Gastrocnemius medialis (tissue), 4 donors: Measurements from ENCODE around the gene EVA1C. TPM values are rescaled to one million over a fixed set of nuclear protein-coding genes. Genes with fewer than 3 reads are reported as not detected.

ENCODE experiments used
- ATAC-seq, 2 donors: fragments of 150-250 bp; one replicate each; pipeline ENCODE4 v1.9.1; 2016
- DNase-seq, 2 donors: peaks; one replicate each; pipeline ENCODE4 v3.0.0-alpha.2; 2019
- H3K27ac ChIP-seq, 4 donors: fragments of 200-600 bp; sonication (generic); 1 replicate in 1 of 4; 2 replicates in 3 of 4; pipeline ENCODE4 v1.5.1; 2016 to 2018; ENCODE audit warnings: mild to moderate bottlenecking in 2 of 4, moderate library complexity in 1 of 4
- H3K27me3 ChIP-seq, 3 donors: fragments of 200-600 bp; sonication (generic) in 2 of 3; 1 replicate in 1 of 3; 2 replicates in 2 of 3; pipeline versions ENCODE4 v1.5.1 to v1.6.0; 2016 to 2019; ENCODE audit warnings: mild to moderate bottlenecking in 1 of 3, moderate library complexity in 1 of 3
- H3K36me3 ChIP-seq, 2 donors: fragments of 200-600 bp; sonication (generic) in 1 of 2; one replicate each; pipeline ENCODE4 v1.5.1; 2017 to 2018
- H3K4me1 ChIP-seq, 2 donors: fragments of 200-600 bp; sonication (generic) in 1 of 2; one replicate each; pipeline ENCODE4 v1.5.1; 2016 to 2017; ENCODE audit warnings: mild to moderate bottlenecking in 2 of 2
- H3K4me3 ChIP-seq, 4 donors: fragments of 200-600 bp; sonication (generic) in 3 of 4; 1 replicate in 1 of 4; 2 replicates in 3 of 4; pipeline ENCODE4 v1.5.1; 2016 to 2019; ENCODE audit warnings: mild to moderate bottlenecking in 2 of 4
- H3K9me3 ChIP-seq, 3 donors: fragments of 200-600 bp; sonication (generic) in 2 of 3; 1 replicate in 1 of 3; 2 replicates in 2 of 3; pipeline ENCODE4 v1.5.1; 2016 to 2019
- POLR2A ChIP-seq, 2 donors: fragments of 450-650 bp; IDR thresholded peaks; one replicate each; pipeline ENCODE4 v1.6.1; 2017; ENCODE audit warnings: antibody characterized with exemption in 2 of 2, mild to moderate bottlenecking in 2 of 2, moderate library complexity in 2 of 2
- in situ Hi-C, 4 donors: fragments of 200-750 bp; cut with MboI; loops; one replicate each; pipeline versions ENCODE4 v1.15.0 to v1.8.0; 2017; ENCODE audit warnings: low sequenced_read_pairs in 4 of 4
- intact Hi-C: fragments of 100-400 bp; cut with DNase I; formaldehyde crosslinking; loops from one replicate; pipeline ENCODE4 v1.15.1; 2023; ENCODE audit warnings: low total_unique reads
- total RNA-seq, 4 donors: library from RNA; depleted of rRNA; stranded (reverse); fragments of >200 nt; gene quantifications; one replicate each; pipeline versions ENCODE4 v1.1.0 to v1.2.3, GENCODE V29; 2016
- TF ChIP-seq, protein P1 (sequence below), 5 experiments: fragments of 450-650 bp in 3 of 5; fragments of 200-600 bp in 2 of 5; sonication (generic) in 2 of 5; IDR thresholded peaks in 4 of 5; conservative IDR thresholded peaks in 1 of 5; 1 replicate in 4 of 5; 2 replicates in 1 of 5; pipeline ENCODE4 v1.5.1; 2016 to 2019; ENCODE audit warnings: antibody characterized with exemption in 5 of 5, mild to moderate bottlenecking in 3 of 5, moderate library complexity in 3 of 5

Gene EVA1C
- total RNA-seq, 4 donors from 2014 or later, result 9.2 to 15.8 (median 12.1) TPM

DNA sequence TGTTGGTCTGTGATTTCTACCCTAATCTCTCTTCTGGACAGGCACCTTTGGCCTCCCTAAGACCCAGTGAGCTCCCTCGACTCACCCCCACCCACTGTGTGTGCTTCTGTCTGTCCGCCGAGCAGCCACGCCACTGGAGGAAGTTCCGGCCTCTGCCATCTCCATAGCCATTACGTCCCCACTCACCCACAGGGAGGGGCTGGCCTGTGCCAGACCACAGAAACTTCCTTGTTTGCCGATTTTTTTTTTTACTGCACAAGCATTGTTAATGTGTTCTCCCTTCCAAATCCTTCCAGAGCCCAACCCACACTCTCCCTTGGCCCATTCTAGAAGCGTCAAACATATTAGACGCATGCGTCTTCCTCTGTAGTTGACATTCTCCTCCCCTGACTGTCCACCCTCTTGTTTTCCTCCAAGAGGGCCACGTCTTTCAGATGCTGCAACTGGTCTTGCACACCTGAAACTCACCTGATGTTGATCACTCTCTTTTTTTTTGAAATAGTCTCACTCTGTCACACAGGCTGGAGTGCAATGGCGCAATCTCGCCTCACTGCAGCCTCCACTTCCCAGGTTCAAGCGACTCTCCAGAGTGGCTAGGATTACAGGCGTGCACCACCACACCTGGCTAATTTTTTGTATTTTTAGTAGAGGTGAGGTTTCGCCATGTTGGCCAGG is 72.3 kb downstream of the EVA1C start:
- TF ChIP-seq, protein P1, sequence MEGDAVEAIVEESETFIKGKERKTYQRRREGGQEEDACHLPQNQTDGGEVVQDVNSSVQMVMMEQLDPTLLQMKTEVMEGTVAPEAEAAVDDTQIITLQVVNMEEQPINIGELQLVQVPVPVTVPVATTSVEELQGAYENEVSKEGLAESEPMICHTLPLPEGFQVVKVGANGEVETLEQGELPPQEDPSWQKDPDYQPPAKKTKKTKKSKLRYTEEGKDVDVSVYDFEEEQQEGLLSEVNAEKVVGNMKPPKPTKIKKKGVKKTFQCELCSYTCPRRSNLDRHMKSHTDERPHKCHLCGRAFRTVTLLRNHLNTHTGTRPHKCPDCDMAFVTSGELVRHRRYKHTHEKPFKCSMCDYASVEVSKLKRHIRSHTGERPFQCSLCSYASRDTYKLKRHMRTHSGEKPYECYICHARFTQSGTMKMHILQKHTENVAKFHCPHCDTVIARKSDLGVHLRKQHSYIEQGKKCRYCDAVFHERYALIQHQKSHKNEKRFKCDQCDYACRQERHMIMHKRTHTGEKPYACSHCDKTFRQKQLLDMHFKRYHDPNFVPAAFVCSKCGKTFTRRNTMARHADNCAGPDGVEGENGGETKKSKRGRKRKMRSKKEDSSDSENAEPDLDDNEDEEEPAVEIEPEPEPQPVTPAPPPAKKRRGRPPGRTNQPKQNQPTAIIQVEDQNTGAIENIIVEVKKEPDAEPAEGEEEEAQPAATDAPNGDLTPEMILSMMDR (IDR thresholded peaks at IDR 0.05 in 4 of 5, conservative IDR thresholded peaks at IDR 0.05 in 1 of 5), result no peak
- no peak for TF ChIP-seq POLR2A (IDR thresholded peaks at IDR 0.05)
- intact Hi-C loops (no loop called here), in situ Hi-C loops (no loop called here)
- DNase-seq (no peak), ATAC-seq (no peak)
- Histone ChIP-seq H3K4me1 (no peaks in the 10 kb centered on the region), H3K36me3 (peaks cover 0 to 4% of the 10 kb centered on the region in 2 donors), H3K27ac (no peak overlapping the region), H3K4me3 (no peak overlapping the region), H3K9me3 (no peaks in the 10 kb centered on the region), H3K27me3 (no peaks in the 10 kb centered on the region)

DNA sequence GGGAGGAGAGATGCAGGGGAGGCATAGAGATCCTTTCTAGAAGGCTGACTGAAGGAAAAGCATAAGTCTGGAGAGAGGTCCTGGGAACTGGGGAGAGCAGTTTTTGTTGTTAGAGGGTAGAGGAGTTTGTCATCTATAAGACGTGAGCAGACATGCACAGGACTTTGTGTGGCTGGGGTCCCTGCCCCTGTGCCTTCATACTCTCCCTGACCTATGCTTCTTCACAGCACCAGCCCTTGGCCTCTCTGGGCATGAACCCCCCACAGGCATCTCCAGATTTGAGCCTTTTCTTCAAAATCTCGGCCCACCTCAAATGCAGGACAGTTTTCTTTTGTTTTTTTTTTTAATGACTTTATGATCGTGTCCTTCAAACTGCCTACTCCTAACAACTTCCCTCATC is 79.9 kb downstream of the EVA1C start:
- intact Hi-C loops (no loop called here), in situ Hi-C loops (no loop called here)
- H3K9me3 ChIP-seq, result no peaks in the 10 kb centered on the region
- DNase-seq (no peak), ATAC-seq (no peak)
- peaks cover 0 to 6% of the 10 kb centered on the region in 2 donors for H3K36me3 ChIP-seq
- no peak overlapping the region for H3K27ac ChIP-seq
- H3K27me3 ChIP-seq, result no peaks in the 10 kb centered on the region
- TF ChIP-seq, protein P1 (IDR thresholded peaks at IDR 0.05 in 4 of 5, conservative IDR thresholded peaks at IDR 0.05 in 1 of 5), result no peak
- H3K4me3 ChIP-seq, result no peak overlapping the region
- H3K4me1 ChIP-seq, result peaks cover 0 to 4% of the 10 kb centered on the region in 2 donors

DNA sequence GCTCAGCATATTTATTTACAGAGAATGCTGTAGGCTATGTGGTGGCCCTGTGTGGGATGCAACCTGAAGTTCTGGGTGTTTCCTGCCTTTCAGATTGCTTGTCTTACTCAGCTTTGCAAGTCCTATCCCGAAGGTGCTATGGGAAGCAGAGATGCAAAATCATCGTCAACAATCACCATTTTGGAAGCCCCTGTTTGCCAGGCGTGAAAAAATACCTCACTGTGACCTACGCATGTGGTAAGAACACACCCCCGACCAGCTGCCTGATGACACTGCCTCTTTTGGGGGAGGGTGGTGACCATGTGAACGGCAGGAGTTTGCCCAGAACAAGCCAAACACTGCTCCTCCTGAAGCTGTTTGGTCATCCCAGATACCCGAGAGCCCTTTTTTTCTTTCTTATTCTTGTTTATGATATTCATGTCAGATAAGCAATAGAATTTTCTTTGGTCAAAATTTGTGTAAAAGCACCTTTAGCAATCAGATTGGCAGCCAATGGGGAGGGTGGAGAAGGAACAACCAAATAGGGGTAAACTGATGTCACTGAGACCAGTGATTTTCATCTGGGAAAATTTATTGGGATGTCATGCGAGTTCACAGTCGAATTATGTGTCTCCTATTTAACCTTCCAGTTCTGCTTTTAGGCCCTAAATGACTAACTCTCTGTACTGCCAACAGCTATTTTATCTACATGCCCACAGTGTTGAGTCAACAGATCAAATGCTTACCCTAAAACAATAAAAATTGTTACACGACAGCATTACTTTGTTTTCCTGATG is 82.6 kb downstream of the EVA1C start:
- H3K27ac ChIP-seq, result no peak overlapping the region
- no peaks in the 10 kb centered on the region for H3K9me3 ChIP-seq
- DNase-seq, result no peak
- no peak overlapping the region for H3K4me3 ChIP-seq
- TF ChIP-seq, protein P1 (IDR thresholded peaks at IDR 0.05 in 4 of 5, conservative IDR thresholded peaks at IDR 0.05 in 1 of 5), result no peak
- no peak for TF ChIP-seq POLR2A (IDR thresholded peaks at IDR 0.05)
- intact Hi-C loops (no loop called here), in situ Hi-C loops (no loop called here)
- peaks cover 0 to 6% of the 10 kb centered on the region in 2 donors for H3K36me3 ChIP-seq
- H3K27me3 ChIP-seq, result no peaks in the 10 kb centered on the region
- ATAC-seq, result no peak
- peaks cover 6 to 11% of the 10 kb centered on the region in 2 donors for H3K4me1 ChIP-seq

DNA sequence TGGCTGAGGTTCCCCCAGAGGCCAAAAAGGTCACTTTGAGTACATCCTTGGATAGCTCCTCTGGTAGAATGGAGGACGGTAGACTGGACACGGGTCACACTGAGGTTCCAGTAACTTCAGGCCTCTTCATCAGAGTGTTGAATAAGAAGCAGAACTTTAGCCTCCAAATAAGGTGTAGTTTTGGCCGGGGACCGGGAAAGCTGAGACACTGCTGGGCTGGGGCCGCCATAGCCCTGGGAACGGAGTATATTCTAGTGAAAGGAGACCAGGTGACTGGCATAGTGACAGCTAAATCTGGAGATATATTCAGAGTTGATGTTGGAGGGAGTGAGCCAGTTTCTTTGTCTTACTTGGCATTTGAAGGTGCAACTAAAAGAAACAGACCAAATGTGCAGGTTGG is 84.1 kb downstream of the EVA1C start:
- intact Hi-C loops (no loop called here), in situ Hi-C loops (no loop called here)
- DNase-seq (no peak), ATAC-seq (no peak)
- TF ChIP-seq, protein P1 (IDR thresholded peaks at IDR 0.05 in 4 of 5, conservative IDR thresholded peaks at IDR 0.05 in 1 of 5), result no peak
- TF ChIP-seq POLR2A (IDR thresholded peaks at IDR 0.05), result no peak
- Histone ChIP-seq H3K27me3 (no peaks in the 10 kb centered on the region), H3K27ac (no peak overlapping the region), H3K9me3 (no peaks in the 10 kb centered on the region), H3K36me3 (peaks cover 0 to 6% of the 10 kb centered on the region in 2 donors), H3K4me3 (no peak overlapping the region), H3K4me1 (peaks cover 6 to 11% of the 10 kb centered on the region in 2 donors)
